ENCODE data around the gene MOCS3. TPM values are rescaled to one million over a fixed set of nuclear protein-coding genes. Genes with fewer than 3 reads are reported as not detected.
A peak's percentile ranks its signal among the peaks of the same experiment; 100 is the strongest.

MOCS3 gene
- total and polyA plus RNA-seq, 7 experiments from 2014 or later = 2.5 to 8.9 (median 5.2) TPM

GRCh38 chr20:50992733-50993457, 34.3 kb downstream of the MOCS3 start:
- ATAC-seq (peak; percentile 88), DNase-seq (peak in 8 of 9 donors; percentile 14 to 39 (median 28))
- CTCF ChIA-PET = interaction anchor here (0.6 to 1.4 kb wide), 3 partner anchors 11 to 314 kb away, joined by 3 to 5 read pairs (median 3); no protein-coding TSS in a partner anchor
- no peak overlapping the region for H3K4me3 ChIP-seq (ENCODE audit: low read length)
- intact Hi-C loops (cut with micrococcal nuclease) = no loop called here
- peaks cover 0 to 4% (median 0%) of the 10 kb centered on the region in 5 donors for H3K27me3 Mint-ChIP-seq
- H3K9me3 ChIP-seq (ENCODE audit: control insufficient read depth in 2 of 3, low read length in 3 of 3) = no peaks in the 10 kb centered on the region
- H3K27ac Mint-ChIP-seq = no peak overlapping the region
- peaks cover 0 to 7% (median 0%) of the 10 kb centered on the region in 7 donors for H3K4me1 Mint-ChIP-seq
- H3K4me3 Mint-ChIP-seq = no peak overlapping the region
- H3K4me1 ChIP-seq (ENCODE audit: control insufficient read depth in 2 of 2, insufficient read depth in 2 of 2, low read length in 2 of 2) = no peaks in the 10 kb centered on the region
- no peaks in the 10 kb centered on the region for H3K36me3 ChIP-seq (ENCODE audit: control insufficient read depth in 2 of 3, insufficient read depth in 3 of 3, low read length in 3 of 3)
- H3K27me3 ChIP-seq (ENCODE audit: control insufficient read depth in 2 of 2, insufficient read depth in 2 of 2, low read length in 2 of 2) = no peaks in the 10 kb centered on the region
- H3K36me3 Mint-ChIP-seq = no peaks in the 10 kb centered on the region
- H3K27ac ChIP-seq (ENCODE audit: low read depth, low read length) = no peak overlapping the region
- peaks cover 0 to 3% (median 0%) of the 10 kb centered on the region in 11 donors for H3K9me3 Mint-ChIP-seq
- POLR2A ChIA-PET = interaction anchor here (0.6 kb wide), 1 partner anchor 671 kb away, joined by 4 read pairs; no protein-coding TSS in a partner anchor

GRCh38 chr20:50993876-50994275, 35.3 kb downstream of the MOCS3 start:
- H3K27ac ChIP-seq (ENCODE audit: low read depth, low read length) = no peak overlapping the region
- peaks cover 0 to 5% (median 0%) of the 10 kb centered on the region in 7 donors for H3K4me1 Mint-ChIP-seq

GRCh38 chr20:50995506-50995905, 36.9 kb downstream of the MOCS3 start:
- Mint-ChIP-seq H3K4me1 (peaks cover 0 to 5% (median 0%) of the 10 kb centered on the region in 7 donors), H3K9me3 (peaks cover 0 to 3% (median 0%) of the 10 kb centered on the region in 11 donors), H3K27ac (no peak overlapping the region), H3K4me3 (no peak overlapping the region), H3K36me3 (no peaks in the 10 kb centered on the region), H3K27me3 (peaks cover 0 to 21% (median 10%) of the 10 kb centered on the region in 5 donors)
- CTCF ChIA-PET = interaction anchor here (0.6 to 0.8 kb wide), 2 partner anchors 205 to 335 kb away, joined by 4 to 5 read pairs; no protein-coding TSS in a partner anchor
- no peaks in the 10 kb centered on the region for H3K36me3 ChIP-seq (ENCODE audit: control insufficient read depth in 2 of 3, insufficient read depth in 3 of 3, low read length in 3 of 3)
- no peak overlapping the region for H3K27ac ChIP-seq (ENCODE audit: low read depth, low read length)
- ATAC-seq = no peak
- no peak overlapping the region for H3K4me3 ChIP-seq (ENCODE audit: low read length)
- intact Hi-C loops (cut with micrococcal nuclease) = no loop called here
- no peaks in the 10 kb centered on the region for H3K4me1 ChIP-seq (ENCODE audit: control insufficient read depth in 2 of 2, insufficient read depth in 2 of 2, low read length in 2 of 2)
- no peaks in the 10 kb centered on the region for H3K9me3 ChIP-seq (ENCODE audit: control insufficient read depth in 2 of 3, low read length in 3 of 3)
- POLR2A ChIA-PET = no interaction called here
- no peak for DNase-seq
- H3K27me3 ChIP-seq (ENCODE audit: control insufficient read depth in 2 of 2, insufficient read depth in 2 of 2, low read length in 2 of 2) = no peaks in the 10 kb centered on the region

More at GRCh38 chr20:50993876-50994275, 35.3 kb downstream of the MOCS3 start:
- DNase-seq (no peak), ATAC-seq (no peak)
- POLR2A ChIA-PET = no interaction called here
- no peaks in the 10 kb centered on the region for H3K9me3 ChIP-seq (ENCODE audit: control insufficient read depth in 2 of 3, low read length in 3 of 3)
- no peaks in the 10 kb centered on the region for H3K4me1 ChIP-seq (ENCODE audit: control insufficient read depth in 2 of 2, insufficient read depth in 2 of 2, low read length in 2 of 2)
- Mint-ChIP-seq H3K4me3 (no peak overlapping the region), H3K36me3 (no peaks in the 10 kb centered on the region), H3K27me3 (peaks cover 0 to 5% (median 3%) of the 10 kb centered on the region in 5 donors), H3K9me3 (peaks cover 0 to 3% (median 0%) of the 10 kb centered on the region in 11 donors), H3K27ac (no peak overlapping the region)
- H3K4me3 ChIP-seq (ENCODE audit: low read length) = no peak overlapping the region
- CTCF ChIA-PET = interaction anchor here (0.6 kb wide), 1 partner anchor 307 kb away, joined by 3 read pairs; no protein-coding TSS in a partner anchor
- intact Hi-C loops (cut with micrococcal nuclease) = no loop called here
- H3K27me3 ChIP-seq (ENCODE audit: control insufficient read depth in 2 of 2, insufficient read depth in 2 of 2, low read length in 2 of 2) = no peaks in the 10 kb centered on the region
- no peaks in the 10 kb centered on the region for H3K36me3 ChIP-seq (ENCODE audit: control insufficient read depth in 2 of 3, insufficient read depth in 3 of 3, low read length in 3 of 3)

GRCh38 chr20:50996901-50997865, 38.6 kb downstream of the MOCS3 start:
- intact Hi-C loops (cut with micrococcal nuclease) = no loop called here
- ATAC-seq (no peak), DNase-seq (no peak)
- POLR2A ChIA-PET = no interaction called here
- Mint-ChIP-seq H3K4me3 (no peak overlapping the region), H3K27me3 (peaks cover 2 to 32% (median 17%) of the 10 kb centered on the region in 5 donors), H3K27ac (no peak overlapping the region), H3K36me3 (no peaks in the 10 kb centered on the region), H3K4me1 (peaks cover 0 to 5% (median 0%) of the 10 kb centered on the region in 7 donors), H3K9me3 (peaks cover 0 to 3% (median 0%) of the 10 kb centered on the region in 11 donors)
- Histone ChIP-seq H3K4me3 (ENCODE audit: low read length) (no peak overlapping the region), H3K36me3 (ENCODE audit: control insufficient read depth in 2 of 3, insufficient read depth in 3 of 3, low read length in 3 of 3) (no peaks in the 10 kb centered on the region), H3K27ac (ENCODE audit: low read depth, low read length) (no peak overlapping the region), H3K4me1 (ENCODE audit: control insufficient read depth in 2 of 2, insufficient read depth in 2 of 2, low read length in 2 of 2) (no peaks in the 10 kb centered on the region), H3K27me3 (ENCODE audit: control insufficient read depth in 2 of 2, insufficient read depth in 2 of 2, low read length in 2 of 2) (no peaks in the 10 kb centered on the region), H3K9me3 (ENCODE audit: control insufficient read depth in 2 of 3, low read length in 3 of 3) (no peaks in the 10 kb centered on the region)
- CTCF ChIA-PET = interaction anchor here (0.7 to 3.0 kb wide), 2 partner anchors 10 to 305 kb away, joined by 3 to 10 read pairs; no protein-coding TSS in a partner anchor

GRCh38 chr20:50999355-50999754, 40.7 kb downstream of the MOCS3 start:
- Mint-ChIP-seq H3K27ac (no peak overlapping the region), H3K9me3 (no peaks in the 10 kb centered on the region), H3K4me1 (no peaks in the 10 kb centered on the region), H3K4me3 (no peak overlapping the region), H3K27me3 (peaks cover 2 to 43% (median 24%) of the 10 kb centered on the region in 5 donors), H3K36me3 (no peaks in the 10 kb centered on the region)
- ATAC-seq (no peak), DNase-seq (no peak)
- H3K36me3 ChIP-seq (ENCODE audit: control insufficient read depth in 2 of 3, insufficient read depth in 3 of 3, low read length in 3 of 3) = no peaks in the 10 kb centered on the region
- H3K4me3 ChIP-seq (ENCODE audit: low read length) = no peak overlapping the region
- no peaks in the 10 kb centered on the region for H3K9me3 ChIP-seq (ENCODE audit: control insufficient read depth in 2 of 3, low read length in 3 of 3)
- ChIA-PET POLR2A (no interaction called here), CTCF (interaction anchor here (3.0 kb wide), 1 partner anchor 12 kb away, joined by 10 read pairs; no protein-coding TSS in a partner anchor)
- no peak overlapping the region for H3K27ac ChIP-seq (ENCODE audit: low read depth, low read length)
- no peaks in the 10 kb centered on the region for H3K27me3 ChIP-seq (ENCODE audit: control insufficient read depth in 2 of 2, insufficient read depth in 2 of 2, low read length in 2 of 2)
- intact Hi-C loops (cut with micrococcal nuclease) = no loop called here
- no peaks in the 10 kb centered on the region for H3K4me1 ChIP-seq (ENCODE audit: control insufficient read depth in 2 of 2, insufficient read depth in 2 of 2, low read length in 2 of 2)

- intact Hi-C loops (cut with micrococcal nuclease) = no loop called here
- no peaks in the 10 kb centered on the region for H3K4me1 ChIP-seq (ENCODE audit: control insufficient read depth in 2 of 2, insufficient read depth in 2 of 2, low read length in 2 of 2)
- CTCF ChIA-PET = interaction anchor here (0.7 kb wide), 1 partner anchor 14 kb away, joined by 3 read pairs; no protein-coding TSS in a partner anchor
Measured at GRCh38 chr20:51001430-51002265, 43.0 kb downstream of the MOCS3 start.

More at GRCh38 chr20:51001430-51002265, 43.0 kb downstream of the MOCS3 start:
- POLR2A ChIA-PET = no interaction called here
- Histone ChIP-seq H3K36me3 (ENCODE audit: control insufficient read depth in 2 of 3, insufficient read depth in 3 of 3, low read length in 3 of 3) (no peaks in the 10 kb centered on the region), H3K9me3 (ENCODE audit: control insufficient read depth in 2 of 3, low read length in 3 of 3) (no peaks in the 10 kb centered on the region), H3K27me3 (ENCODE audit: control insufficient read depth in 2 of 2, insufficient read depth in 2 of 2, low read length in 2 of 2) (no peaks in the 10 kb centered on the region), H3K27ac (ENCODE audit: low read depth, low read length) (no peak overlapping the region), H3K4me3 (ENCODE audit: low read length) (no peak overlapping the region)
- no peaks in the 10 kb centered on the region for H3K9me3 Mint-ChIP-seq
- no peaks in the 10 kb centered on the region for H3K36me3 Mint-ChIP-seq
- H3K27me3 Mint-ChIP-seq = peaks cover 2 to 50% (median 32%) of the 10 kb centered on the region in 5 donors
- H3K4me3 Mint-ChIP-seq = no peak overlapping the region
- DNase-seq (no peak), ATAC-seq (no peak)
- no peak overlapping the region for H3K27ac Mint-ChIP-seq
- H3K4me1 Mint-ChIP-seq = no peaks in the 10 kb centered on the region
